GM12878 (cell line): ENCODE data around the gene SETD2. TPM values are rescaled to one million over a fixed set of nuclear protein-coding genes. Genes with fewer than 3 reads are reported as not detected.
A peak's percentile ranks its signal among the peaks of the same experiment; 100 is the strongest.

Experiments used
- ATF2 ChIP-seq: IDR thresholded peaks from 2 replicates; pipeline ENCODE4 v1.6.1; 2012; ENCODE audit warnings: low read length, inconsistent platforms
- BHLHE40 ChIP-seq, 2 experiments: fragments of 450-650 bp in 1 of 2; IDR thresholded peaks; 2 replicates each; pipeline ENCODE4 v1.6.1; 2011 to 2017; ENCODE audit warnings: low read depth in 2 of 2, borderline replicate concordance in 1 of 2, improper control_type of control experiment in 1 of 2, low read length in 1 of 2, mild to moderate bottlenecking in 1 of 2
- CBX5 ChIP-seq: sonication (generic); IDR thresholded peaks from 2 replicates; pipeline ENCODE4 v1.6.1; 2016; ENCODE audit warnings: low read depth, moderate library complexity, mild to moderate bottlenecking, inconsistent platforms
- CHD1 ChIP-seq: IDR thresholded peaks from 2 replicates; pipeline ENCODE4 v1.6.1; 2012; ENCODE audit warnings: low read depth, low read length, improper control_type of control experiment
- DPF2 ChIP-seq: fragments of 450-650 bp; IDR thresholded peaks from 2 replicates; pipeline ENCODE4 v1.6.1; 2017; ENCODE audit warnings: mild to moderate bottlenecking
- EGR1 ChIP-seq, 2 experiments: IDR thresholded peaks; 1 replicate in 1 of 2; 2 replicates in 1 of 2; pipeline ENCODE4 v1.6.1; 2011 to 2012; ENCODE audit warnings: low read depth in 2 of 2, low read length in 2 of 2, borderline replicate concordance in 1 of 2, mild to moderate bottlenecking in 1 of 2, moderate library complexity in 1 of 2
- EZH2 ChIP-seq: IDR thresholded peaks from 2 replicates; pipeline ENCODE4 v1.6.1; 2012; ENCODE audit warnings: low read depth, mild to moderate bottlenecking, control low read depth, inconsistent platforms, low read length, borderline replicate concordance; ENCODE audit not compliant: control insufficient read depth
- LARP7 ChIP-seq: fragments of 450-650 bp; IDR thresholded peaks from 2 replicates; pipeline ENCODE4 v1.6.1; 2017; ENCODE audit warnings: mild to moderate bottlenecking
- NKRF ChIP-seq: fragments of 450-650 bp; conservative IDR thresholded peaks from 2 replicates; pipeline ENCODE4 v1.6.1; 2017; ENCODE audit warnings: mild to moderate bottlenecking, moderate library complexity
- POLR2AphosphoS2 ChIP-seq: IDR thresholded peaks from 2 replicates; pipeline ENCODE4 v1.6.1; 2011; ENCODE audit warnings: low read depth, mild to moderate bottlenecking, low read length, improper control_type of control experiment, moderate library complexity
- RB1 ChIP-seq: fragments of 450-650 bp; formaldehyde crosslinking; IDR thresholded peaks from 2 replicates; pipeline ENCODE4 v1.6.1; 2017; ENCODE audit warnings: mild to moderate bottlenecking, borderline replicate concordance
- RELA ChIP-seq: fragments of 450-650 bp; IDR thresholded peaks from 2 replicates; pipeline ENCODE4 v1.8.0; 2014; ENCODE audit warnings: borderline replicate concordance; ENCODE audit not compliant: partially characterized antibody
- TARDBP ChIP-seq: IDR thresholded peaks from 2 replicates; pipeline ENCODE4 v1.6.1; 2016; ENCODE audit warnings: borderline replicate concordance
- YBX1 ChIP-seq: fragments of 450-650 bp; IDR thresholded peaks from 2 replicates; pipeline ENCODE4 v1.6.1; 2016; ENCODE audit warnings: antibody characterized with exemption
- YY1 ChIP-seq: IDR thresholded peaks from 2 replicates; pipeline ENCODE4 v1.6.1; 2011; ENCODE audit warnings: low read depth, mild to moderate bottlenecking, low read length
- ZBTB11 ChIP-seq: fragments of 450-650 bp; formaldehyde crosslinking; IDR thresholded peaks from 2 replicates; pipeline ENCODE4 v1.5.0; 2022; ENCODE audit warnings: mild to moderate bottlenecking, missing genetic modification characterization
- ZBTB4 ChIP-seq: fragments of 450-650 bp; formaldehyde crosslinking; IDR thresholded peaks from 2 replicates; pipeline ENCODE4 v1.4.0; 2022; ENCODE audit warnings: mild to moderate bottlenecking, moderate library complexity
- polyA plus RNA-seq, 11 experiments: library from polyadenylated mRNA; depleted of rRNA in 4 of 11; unstranded in 6 of 11; stranded (reverse) in 5 of 11; fragments of >200 nt; fragmentation: Nextera tagmentation in 4 of 11; fragmentation: Illumina TruSeq in 1 of 11; extraction: Ambion mirVana in 4 of 11; extraction: Trizol in 1 of 11; gene quantifications; 1 replicate in 1 of 11; 2 replicates in 10 of 11; pipeline versions ENCODE4 v1.2.1 to v1.2.3, GENCODE V29; 2011 to 2016; ENCODE audit warnings: inconsistent platforms in 2 of 11, missing spikeins in 2 of 11, low read depth in 1 of 11
- total RNA-seq, 4 experiments: library from RNA; depleted of rRNA in 3 of 4; stranded (reverse); fragments of >200 nt in 3 of 4; fragmentation: Illumina TruSeq in 1 of 4; extraction: Trizol in 1 of 4; gene quantifications; 2 replicates each; pipeline versions ENCODE4 v1.2.1 to v1.2.3, GENCODE V29; 2013 to 2021

The SETD2 gene
- total and polyA plus RNA-seq, 10 of the 15 experiments (the other 5 are each of a cell fraction or from before 2014, with no cell fraction given) = 8.4 to 44.9 (median 24.5) TPM

- no peak for TF ChIP-seq ATF2
- no peak for TF ChIP-seq ZBTB4 (CRISPR knock-in tag)
- no peak for TF ChIP-seq POLR2AphosphoS2
- TF ChIP-seq CBX5 = 0 out of 2 replicates have a peak, but pooled peaks have one; percentile 38
- TF ChIP-seq RELA = no peak
- TF ChIP-seq EGR1 (IDR thresholded peaks at IDR 0.05; ENCODE audit: borderline replicate concordance in 1 of 2, low read depth in 2 of 2, low read length in 2 of 2) = peak in 1 of 2 experiments; percentile 20; a peak in 1 of 3 replicates
- no peak for TF ChIP-seq RB1
- TF ChIP-seq NKRF = peak; percentile 89
- peak; percentile 98 for TF ChIP-seq LARP7
- 0 out of 2 replicates have a peak, but pooled peaks have one; percentile 51 for TF ChIP-seq TARDBP
- TF ChIP-seq DPF2 = peak; percentile 86
- no peak for TF ChIP-seq YBX1
- TF ChIP-seq YY1 = peak; percentile 76; the same call in 1 of the 2 replicates
- peak; percentile 45; the same call in 1 of the 2 replicates for TF ChIP-seq ZBTB11 (CRISPR knock-in tag)
- TF ChIP-seq BHLHE40 (IDR thresholded peaks at IDR 0.05; ENCODE audit: borderline replicate concordance in 1 of 2, low read depth in 2 of 2, low read length in 1 of 2) = peak in 1 of 2 experiments; percentile 61; a peak in 2 of 4 replicates
- peak; percentile 92; the same call in 1 of the 2 replicates for TF ChIP-seq CHD1
- no peak for TF ChIP-seq EZH2
Measured at GRCh38 chr3:47163169-47164006, 525 bp downstream of the SETD2 start (continued).
